GM18870 (cell line): ENCODE measurements around the gene TAX1BP1.

Source experiments
- ATAC-seq: cut with Tn5 transposase; IDR thresholded peaks from one replicate; pipeline ENCODE4 v1.9.1; 2021; ENCODE audit warnings: moderate library complexity; ENCODE audit not compliant: unreplicated experiment

TAX1BP1 gene

DNA sequence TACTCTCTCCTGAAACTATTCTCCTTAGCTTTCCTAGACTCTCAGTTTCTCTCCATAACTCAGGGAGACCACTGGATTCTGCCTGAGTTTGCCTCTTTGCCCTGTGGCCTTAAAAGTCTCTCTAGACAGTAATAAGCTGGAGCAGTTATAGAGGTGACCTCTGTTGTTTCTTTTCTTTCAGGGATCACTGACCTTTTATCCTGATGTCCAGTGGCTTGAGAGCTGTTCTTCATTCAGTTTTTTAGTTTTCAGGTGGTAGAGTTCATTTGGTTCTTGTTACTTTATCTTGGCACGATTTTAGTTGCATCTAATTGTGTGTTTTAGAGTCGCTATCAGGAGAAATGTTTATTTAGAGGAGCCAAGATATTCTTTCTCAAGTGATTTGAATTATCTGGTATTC lies 37.7 kb downstream of the TAX1BP1 start:
- ATAC-seq, result no peak

GRCh38 chr7:27779873-27780272 lies 39.9 kb downstream of the TAX1BP1 start:
- no peak for ATAC-seq

- no peak for ATAC-seq
These were observed 41.2 kb downstream of the TAX1BP1 start for GRCh38 chr7:27781188-27781587.

- no peak for ATAC-seq
These were observed 42.9 kb downstream of the TAX1BP1 start for GRCh38 chr7:27782849-27783248.

DNA sequence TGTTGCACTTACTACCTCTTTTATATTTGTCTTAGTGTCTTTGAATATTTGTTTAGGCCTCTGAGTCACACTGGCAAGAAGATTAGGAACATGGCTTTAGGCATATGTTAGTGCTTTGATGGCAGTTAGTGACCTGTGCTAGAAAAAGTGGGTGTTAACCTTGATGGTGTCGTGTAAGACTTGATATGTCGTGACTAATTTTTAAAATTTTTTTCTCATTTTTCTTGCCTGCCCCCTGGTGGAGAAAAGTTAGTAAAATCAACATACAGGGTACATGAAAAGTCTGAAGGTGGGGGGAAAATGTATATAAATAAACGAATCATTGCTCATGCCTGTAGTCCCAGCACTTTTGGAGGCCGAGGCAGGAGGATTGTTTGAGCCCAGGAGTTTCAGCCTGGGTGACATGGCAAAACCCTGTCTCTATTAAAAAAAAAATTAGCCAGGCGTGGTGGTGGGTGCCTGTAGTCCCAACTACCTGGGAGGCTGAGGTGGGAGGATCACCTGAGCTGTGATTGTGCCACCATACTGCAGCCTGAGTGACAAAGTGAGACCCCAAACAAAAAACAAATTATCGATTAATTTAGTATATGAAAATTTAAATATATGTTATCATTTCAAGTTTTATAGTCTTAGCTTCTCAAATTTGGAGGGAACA lies 44.6 kb downstream of the TAX1BP1 start:
- no peak for ATAC-seq

- no peak for ATAC-seq
These were observed 48.5 kb downstream of the TAX1BP1 start for GRCh38 chr7:27788437-27788836.

DNA sequence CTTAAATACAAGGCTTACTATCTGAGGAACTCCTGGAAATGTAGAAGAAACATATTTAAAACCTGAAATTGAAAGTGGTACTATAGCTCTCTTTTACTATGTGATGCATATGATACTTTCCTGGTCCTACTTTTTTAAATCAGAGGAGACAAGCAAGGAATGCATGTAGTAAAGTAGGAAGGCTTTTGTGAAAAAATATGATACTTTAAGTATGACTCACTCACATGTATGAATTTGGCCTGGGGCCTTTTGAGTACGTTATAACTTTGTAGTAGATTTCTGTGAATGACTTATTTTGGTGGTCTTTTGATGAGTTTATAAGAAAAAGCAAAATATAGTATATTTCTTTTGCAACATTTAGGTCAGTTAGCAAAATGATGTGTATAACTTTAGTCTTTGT lies 53.8 kb downstream of the TAX1BP1 start:
- no peak for ATAC-seq

DNA sequence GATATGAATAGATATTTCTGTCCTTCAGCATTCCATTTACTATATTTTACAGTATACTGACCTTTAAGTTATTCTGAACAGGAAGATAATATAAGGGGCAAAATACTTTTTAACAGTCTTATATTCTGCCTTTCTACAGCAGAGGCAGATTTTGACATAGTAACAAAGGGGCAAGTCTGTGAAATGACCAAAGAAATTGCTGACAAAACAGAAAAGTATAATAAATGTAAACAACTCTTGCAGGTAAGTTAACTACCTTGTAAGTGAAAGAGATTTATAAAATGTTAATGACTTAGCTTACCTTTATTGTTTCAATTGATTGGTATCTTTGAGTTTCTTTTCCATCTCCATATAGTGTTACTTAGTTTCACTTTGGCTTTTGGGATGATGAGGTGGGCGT lies 56.0 kb downstream of the TAX1BP1 start:
- no peak for ATAC-seq

- no peak for ATAC-seq
These were observed 59.2 kb downstream of the TAX1BP1 start for GRCh38 chr7:27799212-27799611.

DNA sequence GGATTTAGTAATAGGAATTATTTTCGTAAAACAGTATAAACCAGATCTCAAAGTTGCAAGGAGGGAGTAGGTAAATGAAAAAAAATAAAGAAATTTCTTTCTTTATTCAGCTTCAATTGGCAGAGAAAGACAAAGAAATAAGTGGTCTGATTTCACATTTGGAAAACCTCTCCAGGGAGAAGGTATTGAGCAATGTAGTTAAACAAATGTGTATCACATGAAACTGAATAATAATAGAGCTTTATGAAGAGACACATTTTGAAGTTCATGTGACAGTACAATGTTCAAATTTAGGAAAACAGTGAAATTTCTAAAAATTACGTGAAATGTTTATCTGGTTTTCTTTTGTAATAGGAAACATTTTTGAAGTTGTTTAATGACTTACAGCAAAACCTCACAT lies 63.0 kb downstream of the TAX1BP1 start:
- ATAC-seq, result no peak

DNA sequence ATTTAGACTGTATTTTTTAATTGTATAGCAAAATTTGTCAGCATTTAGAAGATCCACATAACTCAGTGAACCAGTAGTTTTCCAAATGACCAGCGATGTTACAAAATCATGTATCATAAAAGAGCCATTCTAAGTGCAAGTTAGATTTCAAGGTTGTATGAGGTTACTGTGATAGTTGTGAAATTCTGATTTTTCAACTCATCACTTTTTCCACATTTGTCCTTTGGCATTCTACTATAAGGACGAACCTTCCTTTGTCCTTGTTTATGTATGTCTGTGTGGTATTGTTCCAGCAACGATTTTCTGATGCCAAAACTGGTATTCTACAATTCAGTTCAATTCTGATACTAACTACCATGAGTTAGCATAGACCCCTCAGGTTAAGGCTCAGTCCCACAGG lies 64.2 kb downstream of the TAX1BP1 start:
- ATAC-seq, result no peak

GRCh38 chr7:27808626-27809025 lies 68.7 kb downstream of the TAX1BP1 start:
- ATAC-seq, result no peak

- ATAC-seq, result no peak
These were observed 70.2 kb downstream of the TAX1BP1 start for GRCh38 chr7:27810186-27810585.

DNA sequence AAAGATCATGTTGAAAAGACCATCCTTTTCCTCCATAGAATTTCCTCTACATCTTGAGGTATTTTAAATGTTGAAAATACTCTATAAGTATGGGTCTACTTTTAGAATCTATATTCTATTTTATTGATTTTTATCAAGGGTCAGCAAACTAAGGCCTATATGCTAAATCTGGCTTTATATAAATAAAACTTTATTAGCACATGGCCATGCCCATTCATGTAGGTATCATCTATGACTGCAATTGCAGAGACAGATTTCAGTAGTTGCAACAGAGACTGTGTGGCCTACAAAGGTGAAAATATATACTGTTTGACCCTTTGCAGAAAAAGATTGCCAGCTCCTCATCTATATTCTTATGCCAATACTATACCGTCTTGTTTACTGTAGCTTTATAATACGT lies 72.7 kb downstream of the TAX1BP1 start:
- ATAC-seq, result no peak

DNA sequence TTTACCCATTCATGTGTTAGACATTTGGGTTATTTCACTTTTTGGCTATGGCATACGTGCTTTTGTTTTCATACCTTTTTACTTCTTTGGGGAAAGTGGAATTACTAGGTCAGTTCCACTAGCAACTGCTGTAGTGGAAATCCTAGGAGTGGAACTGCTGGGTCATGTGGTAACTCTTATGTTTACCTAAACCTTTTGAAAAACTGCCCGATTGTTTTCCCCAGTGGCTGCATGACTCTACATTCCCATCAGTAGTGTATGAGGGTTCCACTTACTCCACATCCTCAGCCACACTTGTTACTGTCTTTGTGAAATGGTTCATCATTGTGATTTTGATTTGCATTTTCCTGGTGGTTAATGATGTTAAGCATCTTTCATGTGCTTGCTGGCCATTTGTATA lies 82.3 kb downstream of the TAX1BP1 start:
- no peak for ATAC-seq

DNA sequence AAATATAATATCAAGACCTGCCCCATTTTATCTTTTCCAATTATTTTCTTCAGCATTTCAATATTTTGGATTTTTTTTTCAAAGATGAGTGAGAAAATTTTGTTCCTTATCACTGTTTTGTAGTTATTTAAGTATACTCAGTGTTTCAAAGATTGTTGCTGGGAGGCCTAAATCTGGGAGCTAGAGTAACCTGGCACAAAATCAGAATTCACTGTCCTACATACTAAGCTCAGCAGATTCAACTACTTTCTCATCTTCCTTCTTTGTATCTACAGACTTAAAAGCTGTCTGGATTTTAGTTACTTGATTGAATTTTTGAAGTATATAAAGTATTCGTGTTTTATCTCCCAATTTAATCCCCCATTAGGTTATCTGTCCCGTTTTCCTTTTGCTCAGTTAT lies 85.9 kb downstream of the TAX1BP1 start:
- ATAC-seq, result no peak

DNA sequence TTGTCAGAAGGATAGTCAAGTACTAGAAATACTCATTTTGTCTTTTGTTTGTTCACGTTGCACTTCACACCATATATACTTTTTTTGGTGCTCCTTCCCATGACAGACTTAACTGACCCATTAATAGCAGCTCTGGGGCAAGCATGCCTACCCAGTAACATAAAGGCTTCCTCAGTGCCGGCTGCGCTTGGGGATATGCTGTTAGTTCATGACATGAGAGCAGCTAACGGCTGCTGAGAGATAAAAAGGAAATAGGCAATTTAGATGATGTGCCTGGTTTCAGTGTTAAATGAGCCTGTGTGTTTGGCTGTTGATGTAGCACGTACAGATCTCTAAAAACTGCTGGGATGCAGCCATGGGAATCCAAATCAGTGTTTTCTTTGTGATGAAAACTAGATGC lies 86.4 kb downstream of the TAX1BP1 start:
- ATAC-seq, result no peak

- ATAC-seq, result no peak
These were observed 94.4 kb downstream of the TAX1BP1 start for GRCh38 chr7:27834179-27834921.

DNA sequence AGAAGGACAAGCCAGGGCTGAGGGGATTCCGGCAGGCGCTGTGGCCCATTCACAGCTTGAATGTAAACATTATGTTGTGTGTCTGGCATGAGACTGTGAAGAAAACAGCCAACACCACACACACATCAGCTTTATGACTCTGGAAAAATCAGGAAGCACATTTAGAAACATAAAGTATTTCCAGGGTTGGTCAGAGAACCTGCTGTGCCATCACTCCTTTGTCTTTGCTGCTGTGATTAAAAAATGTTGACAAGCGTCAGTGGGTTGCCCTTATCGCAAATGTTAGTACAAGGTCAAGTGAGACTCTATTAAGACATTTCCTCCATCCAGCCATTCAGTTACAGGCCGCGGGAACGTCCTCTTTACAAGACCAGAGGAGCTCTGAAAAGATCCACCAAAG lies 95.4 kb downstream of the TAX1BP1 start:
- no peak for ATAC-seq

DNA sequence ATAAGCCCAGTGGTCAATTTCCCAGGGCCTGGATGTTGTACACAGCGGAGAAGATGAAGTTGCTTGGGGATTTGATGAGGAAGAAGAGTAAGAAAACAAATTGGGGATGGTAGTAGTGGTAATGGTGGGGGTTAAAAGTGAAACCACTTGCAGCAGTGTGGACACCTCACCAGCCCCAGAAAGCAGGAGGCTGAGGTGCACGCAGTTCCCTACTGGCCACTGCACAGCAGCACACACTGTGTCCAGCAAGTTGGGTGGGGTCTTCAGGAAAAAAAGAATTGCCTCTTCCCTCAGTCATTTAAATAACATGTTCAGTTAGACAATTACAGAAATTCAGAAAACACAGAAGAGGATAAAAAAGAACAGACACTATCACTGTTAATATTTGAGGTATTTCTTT lies 96.6 kb downstream of the TAX1BP1 start:
- ATAC-seq, result no peak

- ATAC-seq, result no peak
These were observed 99.1 kb downstream of the TAX1BP1 start for GRCh38 chr7:27839099-27839498.

DNA sequence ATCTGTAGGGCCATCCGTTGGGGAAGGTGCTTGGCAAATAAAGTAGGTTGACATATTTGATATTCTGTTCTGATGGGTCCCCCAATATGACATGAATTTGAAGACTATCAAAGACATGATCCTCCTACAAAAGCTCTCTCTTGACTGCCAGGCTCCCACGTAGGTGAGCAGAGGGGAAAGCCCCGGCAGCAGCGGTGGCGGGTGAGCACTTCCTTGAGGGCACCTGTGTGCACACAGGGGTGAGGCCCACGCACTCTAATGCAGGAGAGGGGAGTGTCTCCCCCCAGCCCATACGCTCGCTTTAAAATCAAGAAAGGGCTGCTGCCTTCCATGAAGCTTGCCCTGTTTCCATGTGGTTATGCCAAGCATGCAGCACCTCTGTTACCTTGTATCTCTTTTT lies 100.4 kb downstream of the TAX1BP1 start:
- ATAC-seq, result no peak
